Suprapubic skin (tissue), 3 donors: ENCODE results near the gene B4GALT4.
"Not testable (repeated sequence)": the region's sequence is repeated elsewhere in the genome, so short reads cannot be mapped to it uniquely, and the experiment has no call there.

Experiments used
- POLR2A ChIP-seq, 2 donors: fragments of 450-650 bp; IDR thresholded peaks; one replicate each; pipeline ENCODE4 v1.6.1; 2017; ENCODE audit warnings: antibody characterized with exemption in 2 of 2, mild to moderate bottlenecking in 2 of 2, moderate library complexity in 2 of 2
- TF ChIP-seq, protein P1 (sequence below), 2 donors: fragments of 200-600 bp in 1 of 2; fragments of 450-650 bp in 1 of 2; sonication (generic) in 1 of 2; IDR thresholded peaks; one replicate each; pipeline ENCODE4 v1.5.1; 2016 to 2019; ENCODE audit warnings: antibody characterized with exemption in 2 of 2, mild to moderate bottlenecking in 1 of 2, moderate library complexity in 1 of 2

- TF ChIP-seq, protein P1, sequence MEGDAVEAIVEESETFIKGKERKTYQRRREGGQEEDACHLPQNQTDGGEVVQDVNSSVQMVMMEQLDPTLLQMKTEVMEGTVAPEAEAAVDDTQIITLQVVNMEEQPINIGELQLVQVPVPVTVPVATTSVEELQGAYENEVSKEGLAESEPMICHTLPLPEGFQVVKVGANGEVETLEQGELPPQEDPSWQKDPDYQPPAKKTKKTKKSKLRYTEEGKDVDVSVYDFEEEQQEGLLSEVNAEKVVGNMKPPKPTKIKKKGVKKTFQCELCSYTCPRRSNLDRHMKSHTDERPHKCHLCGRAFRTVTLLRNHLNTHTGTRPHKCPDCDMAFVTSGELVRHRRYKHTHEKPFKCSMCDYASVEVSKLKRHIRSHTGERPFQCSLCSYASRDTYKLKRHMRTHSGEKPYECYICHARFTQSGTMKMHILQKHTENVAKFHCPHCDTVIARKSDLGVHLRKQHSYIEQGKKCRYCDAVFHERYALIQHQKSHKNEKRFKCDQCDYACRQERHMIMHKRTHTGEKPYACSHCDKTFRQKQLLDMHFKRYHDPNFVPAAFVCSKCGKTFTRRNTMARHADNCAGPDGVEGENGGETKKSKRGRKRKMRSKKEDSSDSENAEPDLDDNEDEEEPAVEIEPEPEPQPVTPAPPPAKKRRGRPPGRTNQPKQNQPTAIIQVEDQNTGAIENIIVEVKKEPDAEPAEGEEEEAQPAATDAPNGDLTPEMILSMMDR (IDR thresholded peaks at IDR 0.05) = not testable (repeated sequence)
- not testable (repeated sequence) for TF ChIP-seq POLR2A (IDR thresholded peaks at IDR 0.05)
These were observed 75.9 kb downstream of the B4GALT4 start for GRCh38 chr3:119164745-119165144.
